Uterus (tissue), 2 donors: ENCODE measurements around the gene SYT9.

Experiments
- POLR2A ChIP-seq, 2 donors: fragments of 450-650 bp; IDR thresholded peaks; one replicate each; pipeline ENCODE4 v1.6.1; 2016; ENCODE audit warnings: antibody characterized with exemption in 2 of 2, mild to moderate bottlenecking in 1 of 2, moderate library complexity in 1 of 2
- TF ChIP-seq, protein P1 (sequence below), 4 experiments: fragments of 200-600 bp in 2 of 4; fragments of 450-650 bp in 2 of 4; sonication (generic) in 2 of 4; IDR thresholded peaks; one replicate each; pipeline ENCODE4 v1.5.1; 2016 to 2019; ENCODE audit warnings: antibody characterized with exemption in 4 of 4, mild to moderate bottlenecking in 2 of 4, moderate library complexity in 1 of 4

DNA sequence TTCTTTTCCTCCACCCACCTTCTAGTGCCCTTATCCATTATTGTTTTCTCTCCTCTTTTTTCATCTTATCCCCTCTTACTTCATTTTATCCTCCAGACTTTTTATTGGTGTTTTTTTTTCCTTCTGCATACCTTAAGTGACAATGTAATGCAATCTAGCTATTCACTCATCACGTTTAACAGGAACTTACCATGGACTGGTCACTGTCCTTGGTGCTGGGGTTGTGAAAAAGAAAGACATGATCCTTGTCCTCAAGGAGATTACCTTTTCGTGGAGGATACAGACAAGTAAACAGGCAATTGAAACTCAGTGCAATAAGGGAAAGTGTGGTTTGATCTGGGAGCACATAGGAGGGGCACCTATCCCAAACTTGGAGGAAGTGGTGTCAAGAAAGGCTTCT, 20.7 kb downstream of the SYT9 start:
- TF ChIP-seq, protein P1, sequence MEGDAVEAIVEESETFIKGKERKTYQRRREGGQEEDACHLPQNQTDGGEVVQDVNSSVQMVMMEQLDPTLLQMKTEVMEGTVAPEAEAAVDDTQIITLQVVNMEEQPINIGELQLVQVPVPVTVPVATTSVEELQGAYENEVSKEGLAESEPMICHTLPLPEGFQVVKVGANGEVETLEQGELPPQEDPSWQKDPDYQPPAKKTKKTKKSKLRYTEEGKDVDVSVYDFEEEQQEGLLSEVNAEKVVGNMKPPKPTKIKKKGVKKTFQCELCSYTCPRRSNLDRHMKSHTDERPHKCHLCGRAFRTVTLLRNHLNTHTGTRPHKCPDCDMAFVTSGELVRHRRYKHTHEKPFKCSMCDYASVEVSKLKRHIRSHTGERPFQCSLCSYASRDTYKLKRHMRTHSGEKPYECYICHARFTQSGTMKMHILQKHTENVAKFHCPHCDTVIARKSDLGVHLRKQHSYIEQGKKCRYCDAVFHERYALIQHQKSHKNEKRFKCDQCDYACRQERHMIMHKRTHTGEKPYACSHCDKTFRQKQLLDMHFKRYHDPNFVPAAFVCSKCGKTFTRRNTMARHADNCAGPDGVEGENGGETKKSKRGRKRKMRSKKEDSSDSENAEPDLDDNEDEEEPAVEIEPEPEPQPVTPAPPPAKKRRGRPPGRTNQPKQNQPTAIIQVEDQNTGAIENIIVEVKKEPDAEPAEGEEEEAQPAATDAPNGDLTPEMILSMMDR (IDR thresholded peaks at IDR 0.05), result no peak
- TF ChIP-seq POLR2A (IDR thresholded peaks at IDR 0.05), result no peak
